A673 (cell line): ENCODE data around the gene CNKSR1. TPM values are rescaled to one million over a fixed set of nuclear protein-coding genes. Genes with fewer than 3 reads are reported as not detected.

Experiments used
- BruUV-seq: library from RNA; stranded (reverse); fragments of 400-500 nt; replicated peaks from 2 replicates; lab custom pipeline; 2021; lab: Mats Ljungman, UMichigan
- CTCF ChIA-PET: fragments of 300-600 bp; sonication (Branson Sonifier 250); formaldehyde crosslinking; loops from one replicate; lab custom pipeline; 2022; ENCODE audit warnings: antibody characterized with exemption; lab: Charles Lee
- POLR2A ChIA-PET: fragments of 300-600 bp; sonication (Branson Sonifier 250); formaldehyde crosslinking; loops from one replicate; lab custom pipeline; 2022; ENCODE audit warnings: antibody characterized with exemption; ENCODE audit not compliant: low non-redundant PET; lab: Charles Lee
- DNase-seq: peaks from one replicate; pipeline ENCODE4 v3.0.0-alpha.2; 2015; ENCODE audit warnings: low spot score
- H3K27ac ChIP-seq: fragments of 200-600 bp; sonication (generic); 2 replicates; pipeline ENCODE4 v1.5.1; 2016; ENCODE audit warnings: mixed run types, low read depth, mild to moderate bottlenecking, mixed read lengths, antibody characterized with exemption, low read length; ENCODE audit not compliant: poor library complexity, severe bottlenecking
- H3K27me3 ChIP-seq: fragments of 200-600 bp; sonication (generic); replicated peaks from 2 replicates; pipeline ENCODE4 v1.6.1; 2017; ENCODE audit warnings: mixed run types, low read depth, mild to moderate bottlenecking, mixed read lengths, antibody characterized with exemption, low read length; ENCODE audit not compliant: insufficient read depth, poor library complexity
- H3K36me3 ChIP-seq: fragments of 200-600 bp; sonication (generic); 2 replicates; pipeline ENCODE4 v1.6.1; 2016; ENCODE audit warnings: mixed run types, mild to moderate bottlenecking, mixed read lengths, antibody characterized with exemption, low read length; ENCODE audit not compliant: insufficient read depth, poor library complexity, severe bottlenecking
- H3K4me1 ChIP-seq: fragments of 200-600 bp; sonication (generic); 2 replicates; pipeline ENCODE4 v1.6.1; 2017; ENCODE audit warnings: mixed run types, mild to moderate bottlenecking, mixed read lengths, antibody characterized with exemption, low read length; ENCODE audit not compliant: insufficient read depth, poor library complexity, severe bottlenecking
- H3K4me3 ChIP-seq: fragments of 200-600 bp; sonication (generic); 2 replicates; pipeline ENCODE4 v1.5.1; 2016; ENCODE audit warnings: low read depth, mixed run types, mild to moderate bottlenecking, mixed read lengths, low read length; ENCODE audit not compliant: poor library complexity, severe bottlenecking
- H3K9me3 ChIP-seq: fragments of 200-600 bp; sonication (generic); 2 replicates; pipeline ENCODE4 v1.6.1; 2016; ENCODE audit warnings: mixed run types, low read depth, mild to moderate bottlenecking, mixed read lengths, antibody characterized with exemption, low read length; ENCODE audit not compliant: poor library complexity, severe bottlenecking
- CTCF ChIP-seq: fragments of 300-800, 200-600 bp; sonication (generic); conservative IDR thresholded peaks from 2 replicates; pipeline ENCODE4 v1.5.1; 2017; ENCODE audit warnings: low read depth, mild to moderate bottlenecking, antibody characterized with exemption, low read length, moderate library complexity, mixed read lengths
- EZH2 ChIP-seq: fragments of 200-600 bp; sonication (generic); IDR thresholded peaks from 2 replicates; pipeline ENCODE4 v1.6.1; 2017; ENCODE audit warnings: borderline replicate concordance, low read depth, mild to moderate bottlenecking, mixed read lengths, antibody characterized with exemption, low read length; ENCODE audit not compliant: poor library complexity, severe bottlenecking
- intact Hi-C: fragments of 100-400 bp; cut with micrococcal nuclease; formaldehyde crosslinking; loops from one replicate; pipeline ENCODE4 v1.10.0; 2022; ENCODE audit not compliant: unreplicated experiment
- total RNA-seq: library from RNA; stranded (reverse); gene quantifications from 2 replicates; pipeline ENCODE4 v1.2.3, GENCODE V29; 2021

Gene CNKSR1
- total RNA-seq, 1 experiment from 2014 or later, result 1.8 TPM

- TF ChIP-seq CTCF (no peak), EZH2 (no peak)
- no peaks in the 10 kb centered on the region for H3K27me3 ChIP-seq
- no TSS peak for BruUV-seq
- POLR2A ChIA-PET, result interaction anchor here (0.5 kb wide), 1 partner anchor 17 kb away, joined by 4 read pairs; no protein-coding TSS in a partner anchor
- no peak within 1 kb of the TSS for H3K27ac ChIP-seq
- CTCF ChIA-PET, result interaction anchor here (0.7 kb wide), 1 partner anchor 20 kb away, joined by 3 read pairs; no protein-coding TSS in a partner anchor
- no peaks in the 10 kb centered on the region for H3K9me3 ChIP-seq
- DNase-seq, result no peak
- intact Hi-C loops, result no loop called here
- no peaks in the 10 kb centered on the region for H3K36me3 ChIP-seq
- H3K4me3 ChIP-seq, result no peak within 1 kb of the TSS
- peaks cover 35% of the 10 kb centered on the region for H3K4me1 ChIP-seq
These were observed 18.2 kb upstream of the CNKSR1 start, which contains the start of gene FAM110D for GRCh38 chr1:26158908-26159742. FAM110D (plus strand) TSS chr1:26159079; CDS start chr1:26161292, 2,213 bp downstream.

- Histone ChIP-seq H3K4me3 (no peak overlapping the region), H3K9me3 (no peaks in the 10 kb centered on the region), H3K27me3 (no peaks in the 10 kb centered on the region), H3K4me1 (peaks cover 36% of the 10 kb centered on the region), H3K27ac (no peak overlapping the region), H3K36me3 (no peaks in the 10 kb centered on the region)
- DNase-seq, result no peak
- CTCF ChIA-PET, result interaction anchor here (0.7 kb wide), 1 partner anchor 21 kb away, joined by 3 read pairs; no protein-coding TSS in a partner anchor
- intact Hi-C loops, result no loop called here
- POLR2A ChIA-PET, result interaction anchor here (0.5 kb wide), 1 partner anchor 17 kb away, joined by 4 read pairs; no protein-coding TSS in a partner anchor
- TF ChIP-seq EZH2 (no peak), CTCF (no peak)
- BruUV-seq, result no TSS peak
These were observed 17.6 kb upstream of the CNKSR1 start for GRCh38 chr1:26159743-26160039.

- Histone ChIP-seq H3K4me1 (peaks cover 28% of the 10 kb centered on the region), H3K27me3 (no peaks in the 10 kb centered on the region), H3K27ac (no peak overlapping the region), H3K9me3 (no peaks in the 10 kb centered on the region), H3K36me3 (no peaks in the 10 kb centered on the region), H3K4me3 (no peak overlapping the region)
- intact Hi-C loops, result no loop called here
- POLR2A ChIA-PET, result no interaction called here
- BruUV-seq, result no TSS peak
- CTCF ChIA-PET, result no interaction called here
- TF ChIP-seq CTCF (no peak), EZH2 (no peak)
- DNase-seq, result no peak
These were observed 16.5 kb upstream of the CNKSR1 start for GRCh38 chr1:26160527-26161414.
